A375 (cell line): ENCODE data around the gene MT1E. TPM values are rescaled to one million over a fixed set of nuclear protein-coding genes. Genes with fewer than 3 reads are reported as not detected.

ENCODE experiments used
- total RNA-seq: library from RNA; depleted of rRNA; stranded (reverse); fragments of >200 nt; shearing (Covaris generic); gene quantifications from 2 replicates; pipeline ENCODE4 v1.2.3, GENCODE V29; 2014; rRNA removed

Gene MT1E
- total RNA-seq = not detected in 2 replicates

GRCh38 chr16:56625140-56625942 is at the start of gene MT1E:
MT1E (plus strand) TSS chr16:56625781; CDS start chr16:56625852, 71 bp downstream.

GRCh38 chr16:56589141-56590039 is 36.2 kb upstream of the MT1E start, which contains the start of gene MT3:
MT3 (plus strand) TSS chr16:56589528; CDS start chr16:56589591, 63 bp downstream.

GRCh38 chr16:56608043-56608875 is 17.3 kb upstream of the MT1E start, which contains the start of gene MT2A:
MT2A (plus strand) TSS chr16:56608584; CDS start chr16:56608656, 72 bp downstream.

GRCh38 chr16:56632156-56632847 is 6.7 kb downstream of the MT1E start, which contains the start of gene MT1M:
MT1M (plus strand) TSS chr16:56632659; CDS start chr16:56632732, 73 bp downstream.

GRCh38 chr16:56637814-56638750 is 12.5 kb downstream of the MT1E start, which contains the start of gene MT1A:
MT1A (plus strand) TSS chr16:56638666; CDS start chr16:56638739, 73 bp downstream.

GRCh38 chr16:56651586-56651985 is 26.0 kb downstream of the MT1E start, which contains the start of gene MT1B:
MT1B (plus strand) TSS chr16:56651886; CDS start chr16:56651954, 68 bp downstream.

GRCh38 chr16:56657555-56658326 is 32.2 kb downstream of the MT1E start, which contains the start of gene MT1F:
MT1F (plus strand) TSS chr16:56657959; CDS start chr16:56658059, 100 bp downstream.

GRCh38 chr16:56667581-56668571 is 42.3 kb downstream of the MT1E start, which contains the start of gene MT1G:
MT1G (minus strand) TSS chr16:56668065; CDS start chr16:56667993, 72 bp downstream.

GRCh38 chr16:56669005-56669839 is 43.6 kb downstream of the MT1E start, which contains the start of gene MT1H:
MT1H (plus strand) TSS chr16:56669814; CDS start chr16:56669885, 71 bp downstream.

Other genes starting within 250 kb of the MT1E start
- 113 and 124 TPM in 2 replicates for gene AMFR, start 200.2 kb upstream of the MT1E start, total RNA-seq
- gene NUDT21, start 174.4 kb upstream of the MT1E start, total RNA-seq = 150 and 229 TPM in 2 replicates
- 142 TPM in 2 replicates for gene OGFOD1, start 174.2 kb upstream of the MT1E start, total RNA-seq
- 29.0 and 31.5 TPM in 2 replicates for gene BBS2, start 105.8 kb upstream of the MT1E start, total RNA-seq
- not detected in 2 replicates for gene MT4, start 60.7 kb upstream of the MT1E start, total RNA-seq
- not detected in 2 replicates for gene MT3, start 36.3 kb upstream of the MT1E start, total RNA-seq
- 462 and 566 TPM in 2 replicates for gene MT2A, start 17.2 kb upstream of the MT1E start, total RNA-seq
- not detected in 2 replicates for gene MT1M, start 6.9 kb downstream of the MT1E start, total RNA-seq
- not detected in 2 replicates for gene MT1A, start 12.9 kb downstream of the MT1E start, total RNA-seq
- not detected in 2 replicates for gene MT1B, start 26.1 kb downstream of the MT1E start, total RNA-seq
- gene MT1F, start 32.2 kb downstream of the MT1E start, total RNA-seq = not detected in 2 replicates
- gene MT1G, start 42.3 kb downstream of the MT1E start, total RNA-seq = not detected in 2 replicates
- gene MT1H, start 44.0 kb downstream of the MT1E start, total RNA-seq = not detected in 2 replicates
- gene MT1X, start 56.7 kb downstream of the MT1E start, total RNA-seq = 26.5 and 39.2 TPM in 2 replicates
- 78.4 and 89.5 TPM in 2 replicates for gene NUP93, start 104.3 kb downstream of the MT1E start, total RNA-seq
- gene SLC12A3, start 239.4 kb downstream of the MT1E start, total RNA-seq = not detected in 2 replicates